ENCODE data around the gene DMRTC1B.
"Not testable (repeated sequence)": the region's sequence is repeated elsewhere in the genome, so short reads cannot be mapped to it uniquely, and the experiment has no call there.

The DMRTC1B gene, protein sequence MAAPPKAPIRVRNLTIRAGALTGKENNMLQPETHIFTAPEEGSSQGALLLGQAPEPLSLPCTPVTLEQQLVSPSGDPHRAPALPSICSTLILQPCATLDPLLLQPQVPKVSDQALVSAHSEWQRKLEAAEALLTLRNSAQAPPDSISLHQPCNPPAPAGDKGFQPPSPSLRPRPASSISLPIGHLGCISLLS

DNA sequence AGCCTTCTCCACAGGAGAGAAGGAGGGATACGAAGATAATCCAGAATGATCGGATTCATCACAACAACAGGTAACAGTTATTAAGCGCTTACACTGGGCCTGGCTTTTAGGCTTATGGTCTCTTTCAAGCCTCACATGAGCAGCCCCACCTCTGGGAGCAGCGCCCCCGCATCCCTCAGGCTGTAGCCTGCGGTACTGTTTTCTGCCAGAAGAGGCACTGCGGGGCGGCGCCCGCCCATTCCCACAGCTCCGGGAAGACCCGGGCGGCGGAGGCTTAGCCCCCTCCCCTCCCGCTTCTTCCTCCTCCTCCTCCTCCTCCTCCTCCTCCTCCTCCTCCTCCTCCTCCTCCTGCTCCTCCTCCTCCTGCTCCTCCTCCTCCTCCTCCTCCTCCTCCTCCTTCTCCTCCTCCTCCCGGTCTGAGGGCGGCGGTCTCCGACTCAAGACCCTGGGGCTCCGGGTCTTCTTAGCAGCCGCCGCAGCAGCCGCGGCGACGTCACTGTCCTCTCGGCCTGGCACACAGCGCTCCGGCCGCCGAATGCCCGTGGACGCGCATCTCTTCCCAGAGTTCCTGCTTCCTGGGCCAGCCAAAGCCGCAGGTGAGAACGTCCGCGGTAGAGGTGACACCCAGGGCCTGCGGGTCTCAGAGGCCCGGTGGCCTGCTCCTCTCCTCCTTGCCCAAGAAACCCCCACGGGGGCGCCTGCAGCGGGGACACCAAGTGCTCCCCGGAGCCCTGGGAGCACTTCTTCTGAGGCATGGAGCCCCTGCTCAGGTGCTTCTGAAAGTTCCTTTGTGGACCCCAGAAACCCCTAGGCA lies at the start of gene DMRTC1B:
TSS of gene DMRTC1B (plus strand) at position 238 of the 814 bp plus-strand sequence. CDS start 68,246 bp downstream, outside the sequence.
- H3K4me1 Mint-ChIP-seq (ENCODE audit: low read depth); H3K4me3 Mint-ChIP-seq; H3K27ac Mint-ChIP-seq; intact Hi-C loops (cut with micrococcal nuclease); H3K36me3 Mint-ChIP-seq (ENCODE audit: low read depth); H3K9me3 Mint-ChIP-seq; H3K27me3 Mint-ChIP-seq: not testable (repeated sequence)

DNA sequence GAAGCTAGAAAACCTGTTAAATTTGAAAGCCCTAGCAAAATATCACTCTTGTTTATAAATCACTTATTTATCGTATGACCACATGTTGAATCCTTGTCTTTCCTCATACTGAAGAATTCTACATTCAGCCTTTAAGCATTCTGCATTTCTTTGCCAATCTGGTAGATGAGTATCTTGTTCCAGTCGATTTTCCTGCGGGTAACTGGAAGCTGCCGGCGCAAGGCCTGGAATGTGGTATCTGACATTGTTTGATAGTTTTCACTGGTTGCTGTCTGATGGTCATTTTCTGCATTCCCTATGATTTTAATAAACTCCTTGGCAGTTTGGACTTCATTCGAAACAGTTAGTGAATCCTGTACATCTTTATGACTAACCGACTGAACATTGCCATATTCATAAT lies 48.8 kb upstream of the DMRTC1B start:
- H3K4me1 Mint-ChIP-seq (ENCODE audit: low read depth) = no peaks in the 10 kb centered on the region
- H3K27me3 Mint-ChIP-seq = no peaks in the 10 kb centered on the region
- H3K36me3 Mint-ChIP-seq (ENCODE audit: low read depth) = no peaks in the 10 kb centered on the region
- no peaks in the 10 kb centered on the region for H3K9me3 Mint-ChIP-seq
- H3K27ac Mint-ChIP-seq = no peak overlapping the region
- H3K4me3 Mint-ChIP-seq = no peak overlapping the region
- intact Hi-C loops (cut with micrococcal nuclease) = no loop called here

DNA sequence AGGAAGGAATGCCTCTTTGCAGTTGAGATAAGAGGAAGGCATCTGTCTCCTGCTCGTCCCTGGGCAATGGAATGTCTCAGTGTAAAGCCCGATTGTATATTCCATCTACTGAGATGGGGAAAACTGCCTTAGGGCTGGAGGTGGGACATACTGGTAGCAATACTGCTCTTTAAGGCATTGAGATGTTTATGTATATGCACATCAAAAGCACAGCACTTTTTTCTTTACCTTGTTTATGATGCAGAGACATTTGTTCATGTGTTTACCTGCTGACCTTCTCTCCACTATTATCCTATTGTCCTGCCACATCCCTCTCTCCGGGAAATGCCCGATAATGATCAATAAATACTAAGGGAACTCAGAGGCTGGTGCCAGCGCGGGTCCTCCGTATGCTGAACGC lies 43.1 kb upstream of the DMRTC1B start:
- H3K9me3 Mint-ChIP-seq; H3K27me3 Mint-ChIP-seq; H3K36me3 Mint-ChIP-seq (ENCODE audit: low read depth): not testable (repeated sequence)

DNA sequence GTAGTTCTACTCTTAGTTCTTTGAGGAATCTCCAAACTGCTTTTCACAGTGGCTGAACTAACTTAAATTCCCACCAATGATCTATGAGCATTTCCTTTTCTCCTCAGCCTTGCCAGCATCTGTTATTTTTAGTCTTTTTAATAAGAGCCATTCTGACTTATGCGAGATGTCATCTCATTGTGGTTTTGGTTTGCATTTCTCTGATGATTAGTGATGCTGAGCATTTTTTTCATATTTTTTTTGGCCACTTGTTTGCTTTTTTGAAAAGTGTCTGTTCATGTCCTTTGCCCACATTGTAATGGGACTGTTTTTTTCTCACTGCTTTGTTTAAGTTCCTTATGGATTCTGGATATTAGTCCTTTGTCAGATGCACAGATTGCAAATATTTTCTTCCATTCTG lies 41.1 kb upstream of the DMRTC1B start:
- no peaks in the 10 kb centered on the region for H3K9me3 Mint-ChIP-seq
- intact Hi-C loops (cut with micrococcal nuclease) = no loop called here
- H3K4me1 Mint-ChIP-seq (ENCODE audit: low read depth) = no peaks in the 10 kb centered on the region

More for the DNA sequence above, 43.1 kb upstream of the DMRTC1B start:
- H3K4me3 Mint-ChIP-seq; H3K27ac Mint-ChIP-seq; intact Hi-C loops (cut with micrococcal nuclease); H3K4me1 Mint-ChIP-seq (ENCODE audit: low read depth): not testable (repeated sequence)

DNA sequence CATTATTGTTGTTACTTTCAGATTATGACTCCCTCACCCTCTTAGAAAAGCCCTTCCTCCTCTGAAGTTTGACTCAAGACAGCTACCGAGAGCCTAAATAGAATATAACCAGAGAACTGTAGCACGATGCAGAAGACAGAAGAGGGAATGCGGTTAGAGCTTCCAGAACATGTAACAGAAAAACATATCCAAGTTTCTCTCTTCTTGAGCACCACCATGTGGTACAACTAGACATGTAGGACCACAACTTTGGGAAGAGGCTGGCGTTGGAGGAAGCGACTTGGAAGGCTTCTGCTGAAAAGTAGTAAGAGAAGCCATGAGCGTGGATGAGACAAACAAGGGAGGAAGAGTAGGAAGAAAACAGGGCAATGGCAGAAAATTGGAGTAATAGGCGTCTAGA lies 31.1 kb upstream of the DMRTC1B start:
- H3K36me3 Mint-ChIP-seq (ENCODE audit: low read depth); H3K4me3 Mint-ChIP-seq; H3K27me3 Mint-ChIP-seq; intact Hi-C loops (cut with micrococcal nuclease); H3K4me1 Mint-ChIP-seq (ENCODE audit: low read depth); H3K9me3 Mint-ChIP-seq; H3K27ac Mint-ChIP-seq: not testable (repeated sequence)

More for the DNA sequence above, 41.1 kb upstream of the DMRTC1B start:
- no peak overlapping the region for H3K4me3 Mint-ChIP-seq
- no peak overlapping the region for H3K27ac Mint-ChIP-seq
- H3K36me3 Mint-ChIP-seq (ENCODE audit: low read depth) = no peaks in the 10 kb centered on the region
- no peaks in the 10 kb centered on the region for H3K27me3 Mint-ChIP-seq

DNA sequence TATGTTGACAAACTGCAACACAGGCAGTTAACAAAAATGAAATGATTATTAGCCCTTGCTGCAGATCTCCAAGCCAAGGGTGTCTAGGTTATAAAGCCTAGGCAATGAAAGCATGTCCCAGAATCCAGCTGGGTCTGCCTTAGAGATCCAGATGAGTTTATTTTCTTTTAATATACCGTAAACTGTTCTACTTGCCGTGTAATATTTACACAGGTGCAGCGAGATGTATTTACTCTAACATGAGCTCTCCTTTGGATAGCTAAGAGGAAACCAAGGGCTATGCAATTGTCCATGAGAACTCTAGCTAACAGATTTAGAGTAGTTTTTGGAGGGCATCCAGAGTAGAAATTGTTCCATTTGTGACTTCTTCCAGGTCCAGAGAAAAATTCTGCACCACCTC lies 28.1 kb upstream of the DMRTC1B start:
- intact Hi-C loops (cut with micrococcal nuclease); H3K36me3 Mint-ChIP-seq (ENCODE audit: low read depth); H3K4me3 Mint-ChIP-seq; H3K9me3 Mint-ChIP-seq; H3K4me1 Mint-ChIP-seq (ENCODE audit: low read depth); H3K27me3 Mint-ChIP-seq; H3K27ac Mint-ChIP-seq: not testable (repeated sequence)

DNA sequence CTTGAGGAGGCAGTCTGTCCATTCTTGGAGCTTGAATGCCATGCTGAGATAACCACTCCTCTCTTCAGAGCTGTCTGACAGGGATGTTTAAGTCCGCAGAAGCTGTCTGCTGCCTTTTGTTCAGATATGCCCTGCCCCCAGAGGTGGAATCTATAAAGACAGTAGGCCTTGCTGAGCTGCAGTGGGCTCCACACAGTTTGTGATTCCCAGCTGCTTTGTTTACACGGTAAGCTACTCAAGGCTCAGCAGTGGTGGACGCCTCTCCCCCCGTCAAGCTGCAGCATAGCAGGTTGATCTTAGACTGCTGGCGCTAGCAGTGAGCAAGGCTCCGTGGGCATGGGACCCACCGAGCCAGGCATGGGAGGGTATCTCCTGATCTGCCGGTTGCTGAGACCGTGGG lies 16.2 kb upstream of the DMRTC1B start:
- H3K27me3 Mint-ChIP-seq; H3K4me3 Mint-ChIP-seq; H3K36me3 Mint-ChIP-seq (ENCODE audit: low read depth); H3K4me1 Mint-ChIP-seq (ENCODE audit: low read depth); H3K27ac Mint-ChIP-seq; intact Hi-C loops (cut with micrococcal nuclease); H3K9me3 Mint-ChIP-seq: not testable (repeated sequence)

DNA sequence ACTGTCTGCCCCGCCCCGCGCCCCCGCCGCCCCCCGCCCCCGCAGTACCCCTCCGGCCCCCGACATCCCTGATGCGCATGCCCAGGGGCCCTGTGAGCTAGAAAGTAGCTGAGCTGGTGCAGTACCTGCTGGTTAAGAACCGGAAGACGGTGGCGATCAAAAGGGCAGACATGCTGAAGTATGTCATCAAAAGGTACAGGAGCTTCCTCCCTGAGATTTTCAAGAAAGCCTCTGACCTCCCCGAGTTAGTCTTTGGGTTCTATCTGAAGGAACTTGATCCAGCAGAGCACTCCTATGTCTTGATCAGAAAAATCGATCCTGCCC lies 739 bp downstream of the DMRTC1B start:
- H3K4me1 Mint-ChIP-seq (ENCODE audit: low read depth); H3K9me3 Mint-ChIP-seq; H3K36me3 Mint-ChIP-seq (ENCODE audit: low read depth); H3K4me3 Mint-ChIP-seq; H3K27me3 Mint-ChIP-seq; H3K27ac Mint-ChIP-seq; intact Hi-C loops (cut with micrococcal nuclease): not testable (repeated sequence)

DNA sequence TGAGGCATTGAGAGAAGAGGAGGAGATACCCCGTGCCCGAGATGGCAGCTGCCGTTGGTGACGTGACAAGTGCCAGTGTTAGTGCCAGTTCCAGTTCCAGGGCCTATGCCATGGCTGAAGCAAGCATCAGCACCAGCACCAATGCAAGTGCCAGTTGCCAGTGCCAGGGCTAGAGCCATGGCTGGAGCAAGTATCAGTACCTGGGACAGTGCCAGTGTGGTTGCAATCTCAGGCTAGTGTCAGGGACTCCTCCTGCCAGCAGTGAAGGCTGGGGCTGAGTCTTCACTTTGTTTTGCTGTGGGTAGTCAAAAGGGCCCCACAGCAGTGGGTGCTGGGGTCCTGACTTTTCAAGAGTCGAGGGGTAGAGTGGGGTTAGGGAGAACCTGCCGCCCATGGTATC lies 1.5 kb downstream of the DMRTC1B start:
- H3K9me3 Mint-ChIP-seq; intact Hi-C loops (cut with micrococcal nuclease); H3K4me1 Mint-ChIP-seq (ENCODE audit: low read depth); H3K36me3 Mint-ChIP-seq (ENCODE audit: low read depth); H3K4me3 Mint-ChIP-seq; H3K27ac Mint-ChIP-seq; H3K27me3 Mint-ChIP-seq: not testable (repeated sequence)

DNA sequence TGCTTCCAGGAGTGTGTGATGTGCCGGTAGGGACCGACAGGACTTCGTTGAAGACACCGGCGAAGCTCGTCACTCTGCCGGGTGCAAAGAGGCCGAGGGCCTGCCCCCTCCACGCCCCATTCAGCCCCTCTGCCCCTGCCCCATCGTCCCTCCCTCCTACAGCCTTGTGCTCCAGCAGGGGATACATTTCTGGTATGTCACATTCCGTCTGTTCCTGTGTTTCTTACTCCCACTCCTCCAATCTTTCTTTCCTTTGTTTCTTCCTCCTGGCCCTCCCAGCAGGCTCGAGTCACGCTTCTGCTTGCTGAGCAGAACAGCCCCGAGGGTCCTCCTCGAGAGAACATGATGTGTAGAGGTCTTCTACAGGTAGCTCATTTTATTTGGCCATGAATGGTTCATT lies 5.9 kb downstream of the DMRTC1B start, which contains the start of gene FAM236B:
TSS of gene FAM236B (minus strand) at position 101 of the 400 bp plus-strand sequence. CDS start at position 1, 100 bp downstream.
- H3K9me3 Mint-ChIP-seq; H3K27ac Mint-ChIP-seq; H3K4me1 Mint-ChIP-seq (ENCODE audit: low read depth); H3K27me3 Mint-ChIP-seq; H3K36me3 Mint-ChIP-seq (ENCODE audit: low read depth); H3K4me3 Mint-ChIP-seq; intact Hi-C loops (cut with micrococcal nuclease): not testable (repeated sequence)

DNA sequence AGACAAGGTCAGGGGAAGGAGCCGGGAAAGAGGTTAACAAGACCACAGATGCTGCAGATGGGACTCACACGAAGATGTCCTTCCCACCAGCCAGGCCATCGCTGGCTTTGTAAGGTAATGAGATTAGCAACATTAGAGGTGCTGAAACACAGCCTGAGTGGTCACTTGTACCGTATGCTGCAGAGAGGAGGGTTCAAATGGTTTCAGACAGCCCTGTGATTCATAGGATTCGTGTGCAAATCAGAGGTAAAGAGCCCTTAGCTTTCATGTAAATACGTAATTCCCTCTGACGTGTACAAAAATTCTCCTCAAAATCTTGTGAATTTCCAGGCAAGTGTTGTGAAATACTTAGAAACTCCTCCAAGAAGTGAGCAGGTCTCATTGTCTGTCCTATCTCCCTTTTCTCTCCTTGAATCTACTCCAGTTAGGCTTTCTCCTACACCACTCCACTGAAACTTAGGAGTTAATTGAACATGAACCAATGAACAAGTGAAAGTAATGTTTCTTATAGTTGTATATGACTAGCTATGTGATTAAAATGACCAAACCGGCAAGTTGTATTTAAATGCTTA lies 6.8 kb downstream of the DMRTC1B start:
- H3K4me1 Mint-ChIP-seq (ENCODE audit: low read depth); intact Hi-C loops (cut with micrococcal nuclease); H3K9me3 Mint-ChIP-seq; H3K27ac Mint-ChIP-seq; H3K27me3 Mint-ChIP-seq; H3K36me3 Mint-ChIP-seq (ENCODE audit: low read depth); H3K4me3 Mint-ChIP-seq: not testable (repeated sequence)

DNA sequence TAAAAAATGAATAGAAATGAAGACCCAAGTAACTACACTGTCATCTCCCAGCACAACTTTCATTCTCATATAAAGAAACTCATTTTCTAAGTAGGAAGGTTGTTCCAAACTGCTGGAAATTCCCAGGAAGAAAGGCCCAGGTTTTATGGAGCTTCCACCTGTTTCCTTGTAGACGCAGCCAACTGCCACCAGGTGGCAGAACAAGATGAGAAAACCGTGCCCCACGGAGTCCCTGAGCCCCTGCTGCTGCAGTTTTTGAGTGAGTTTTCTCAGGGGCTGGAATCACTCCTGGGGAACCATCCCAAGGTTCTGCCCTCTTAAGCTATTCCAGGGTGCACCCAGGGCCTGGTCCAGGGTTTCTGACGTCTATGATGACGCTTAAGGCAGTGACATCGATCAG lies 7.3 kb downstream of the DMRTC1B start:
- H3K4me1 Mint-ChIP-seq (ENCODE audit: low read depth); H3K27me3 Mint-ChIP-seq; H3K36me3 Mint-ChIP-seq (ENCODE audit: low read depth); H3K27ac Mint-ChIP-seq; intact Hi-C loops (cut with micrococcal nuclease); H3K9me3 Mint-ChIP-seq; H3K4me3 Mint-ChIP-seq: not testable (repeated sequence)

DNA sequence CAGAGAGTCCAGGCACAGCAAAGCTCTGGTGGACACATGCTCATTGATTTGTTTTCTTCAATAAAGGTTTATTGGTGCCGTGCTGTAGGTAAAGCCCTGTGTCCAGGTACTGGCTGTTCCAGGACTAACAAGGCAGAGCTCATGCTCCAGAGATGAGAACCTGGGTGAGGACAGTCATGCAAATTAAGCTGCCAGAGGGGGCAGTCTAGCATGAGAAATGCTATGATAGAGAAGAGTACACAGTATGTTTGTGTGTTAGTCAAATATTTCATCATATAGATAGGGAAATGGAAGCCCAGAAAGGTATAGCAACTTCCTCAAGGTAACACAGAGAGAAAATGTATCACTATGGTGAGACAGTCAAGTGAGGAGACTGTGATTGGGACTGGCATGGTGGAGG lies 11.5 kb downstream of the DMRTC1B start:
- H3K27ac Mint-ChIP-seq; H3K27me3 Mint-ChIP-seq; H3K9me3 Mint-ChIP-seq; H3K4me3 Mint-ChIP-seq; intact Hi-C loops (cut with micrococcal nuclease); H3K36me3 Mint-ChIP-seq (ENCODE audit: low read depth); H3K4me1 Mint-ChIP-seq (ENCODE audit: low read depth): not testable (repeated sequence)

DNA sequence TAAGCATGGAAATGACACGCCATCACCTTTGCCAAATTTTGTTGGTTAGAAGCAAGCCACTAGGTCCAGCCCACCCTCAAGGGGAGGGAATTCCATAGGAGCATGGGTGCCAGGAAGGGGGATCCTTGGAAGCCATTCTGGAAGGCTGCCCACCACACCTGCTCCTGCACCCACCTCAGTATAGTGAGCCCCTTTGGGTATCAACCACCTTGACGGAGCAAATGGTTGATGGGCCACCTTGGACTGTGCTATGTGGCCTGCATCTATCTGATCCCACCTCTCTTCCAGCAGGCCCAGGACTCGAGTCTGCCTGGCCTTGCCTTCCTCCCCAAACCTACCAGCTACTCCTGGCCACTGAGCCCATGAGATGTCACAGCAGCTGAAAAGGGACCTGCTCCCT lies 13.7 kb downstream of the DMRTC1B start:
- H3K27ac Mint-ChIP-seq; H3K4me3 Mint-ChIP-seq; intact Hi-C loops (cut with micrococcal nuclease); H3K36me3 Mint-ChIP-seq (ENCODE audit: low read depth); H3K9me3 Mint-ChIP-seq; H3K27me3 Mint-ChIP-seq; H3K4me1 Mint-ChIP-seq (ENCODE audit: low read depth): not testable (repeated sequence)

DNA sequence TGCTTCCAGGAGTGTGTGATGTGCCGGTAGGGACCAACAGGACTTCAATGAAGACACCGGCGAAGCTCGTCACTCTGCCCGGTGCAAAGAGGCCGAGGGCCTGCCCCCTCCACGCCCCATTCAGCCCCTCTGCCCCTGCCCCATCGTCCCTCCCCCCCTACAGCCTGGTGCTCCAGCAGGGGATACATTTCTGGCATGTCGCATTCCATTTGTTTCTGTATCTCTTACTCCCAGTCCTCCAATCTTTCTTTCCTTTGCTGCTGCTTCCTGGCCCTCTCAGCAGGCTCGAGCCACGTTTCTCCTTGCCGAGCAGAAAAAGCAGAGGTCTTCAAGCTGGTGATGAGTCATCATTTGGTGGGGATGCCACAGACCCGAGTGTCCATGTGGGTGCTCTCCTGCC lies 31.4 kb downstream of the DMRTC1B start, which contains the start of gene FAM236D:
TSS of gene FAM236D (minus strand) at position 101 of the 400 bp plus-strand sequence. CDS start at position 1, 100 bp downstream.
- H3K4me1 Mint-ChIP-seq (ENCODE audit: low read depth); H3K27me3 Mint-ChIP-seq; H3K4me3 Mint-ChIP-seq; intact Hi-C loops (cut with micrococcal nuclease); H3K36me3 Mint-ChIP-seq (ENCODE audit: low read depth); H3K9me3 Mint-ChIP-seq; H3K27ac Mint-ChIP-seq: not testable (repeated sequence)

Data from dendritic cell treated with granulocyte-macrophage colony-stimulating factor and Interleukin-4, amounts not matched to agents 40 ng/mL and 50 ng/mL, for 4 days (primary cell).